Stimulated activated CD4-positive, alpha-beta T cell treated with anti-CD3 and anti-CD28 coated beads, Interleukin-15, amount 100 ng/mL, for 24 hours (primary cell): ENCODE data around the gene BMP2K.
"Not testable (repeated sequence)": the region's sequence is repeated elsewhere in the genome, so short reads cannot be mapped to it uniquely, and the experiment has no call there.

ENCODE experiments used
- DNase-seq: peaks from one replicate; pipeline ENCODE4 v3.0.0-alpha.2; 2020

Gene BMP2K

GRCh38 chr4:78864405-78865024 is 88.4 kb downstream of the BMP2K start:
- DNase-seq: no peak

GRCh38 chr4:78865451-78865850 is 89.3 kb downstream of the BMP2K start:
- DNase-seq: no peak

GRCh38 chr4:78868712-78869111 is 92.6 kb downstream of the BMP2K start:
- DNase-seq: not testable (repeated sequence)

- no peak for DNase-seq
These were observed 93.9 kb downstream of the BMP2K start for GRCh38 chr4:78870056-78870455.

GRCh38 chr4:78876568-78877320 is 100.6 kb downstream of the BMP2K start:
- DNase-seq: no peak

GRCh38 chr4:78878031-78878430 is 101.9 kb downstream of the BMP2K start:
- DNase-seq: no peak

- DNase-seq: no peak
These were observed 104.8 kb downstream of the BMP2K start for GRCh38 chr4:78880874-78881492.

GRCh38 chr4:78885598-78885997 is 109.4 kb downstream of the BMP2K start:
- DNase-seq: no peak

- DNase-seq: no peak
These were observed 113.8 kb downstream of the BMP2K start for GRCh38 chr4:78889955-78890354.

GRCh38 chr4:78899302-78899701 is 123.2 kb downstream of the BMP2K start:
- DNase-seq: no peak

GRCh38 chr4:78901882-78902281 is 125.7 kb downstream of the BMP2K start:
- DNase-seq: no peak

GRCh38 chr4:78902298-78902697 is 126.1 kb downstream of the BMP2K start:
- DNase-seq: no peak

GRCh38 chr4:78904143-78904542 is 128.0 kb downstream of the BMP2K start:
- DNase-seq: no peak

- no peak for DNase-seq
These were observed 131.5 kb downstream of the BMP2K start for GRCh38 chr4:78907638-78908037.

- DNase-seq: not testable (repeated sequence)
These were observed 132.8 kb downstream of the BMP2K start for GRCh38 chr4:78908974-78909373.

GRCh38 chr4:78910612-78911011 is 134.5 kb downstream of the BMP2K start:
- no peak for DNase-seq

GRCh38 chr4:78922207-78922606 is 146.1 kb downstream of the BMP2K start:
- DNase-seq: no peak

- DNase-seq: no peak
These were observed 147.5 kb downstream of the BMP2K start for GRCh38 chr4:78923464-78924312.

- DNase-seq: no peak
These were observed 150.7 kb downstream of the BMP2K start for GRCh38 chr4:78926826-78927225.

GRCh38 chr4:78928835-78929234 is 152.7 kb downstream of the BMP2K start:
- DNase-seq: no peak

- no peak for DNase-seq
These were observed 154.0 kb downstream of the BMP2K start for GRCh38 chr4:78930016-78930629.

GRCh38 chr4:78936989-78937388 is 160.8 kb downstream of the BMP2K start:
- DNase-seq: no peak

GRCh38 chr4:78937837-78938236 is 161.7 kb downstream of the BMP2K start:
- DNase-seq: no peak
